NCI-H526 (cell line): Measurements from ENCODE around the gene NPAS3.
A peak's percentile ranks its signal among the peaks of the same experiment; 100 is the strongest.

Experiments
- DNase-seq, 2 experiments: peaks; one replicate each; lab custom pipeline; 2025; lab: John Stamatoyannopoulos, UW

Gene NPAS3

DNA sequence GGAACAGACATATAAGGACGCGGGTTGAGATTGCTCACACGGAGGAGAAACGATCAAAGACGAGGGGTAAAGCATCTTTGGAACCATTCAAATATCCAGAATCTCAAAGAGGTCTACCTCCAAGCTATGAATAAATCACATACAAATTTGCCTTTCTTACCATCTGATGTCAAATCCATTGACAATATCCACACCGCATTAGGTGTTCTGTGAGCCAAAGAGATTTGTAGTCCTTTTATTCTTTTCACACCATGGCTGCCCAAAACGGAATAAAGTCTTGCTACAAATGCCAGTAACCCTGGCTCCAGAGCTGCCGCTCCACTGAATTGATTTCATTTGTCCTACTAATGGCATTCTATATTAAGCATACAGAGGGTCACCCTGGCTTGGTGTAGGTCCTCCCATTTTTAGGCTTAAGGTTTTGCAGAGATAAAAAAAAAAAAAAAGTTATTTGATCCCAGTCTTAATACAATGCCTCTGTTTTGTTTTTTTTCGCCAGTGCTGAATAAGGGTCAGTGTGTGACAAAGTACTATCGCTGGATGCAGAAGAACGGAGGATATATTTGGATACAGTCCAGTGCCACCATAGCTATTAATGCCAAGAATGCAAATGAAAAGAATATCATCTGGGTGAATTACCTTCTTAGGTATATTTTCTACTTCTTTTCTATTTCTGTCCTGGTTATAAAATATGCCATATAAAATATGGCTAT, 854.9 kb downstream of the NPAS3 start:
- DNase-seq, result peak in 1 of 2 experiments; percentile 4

DNA sequence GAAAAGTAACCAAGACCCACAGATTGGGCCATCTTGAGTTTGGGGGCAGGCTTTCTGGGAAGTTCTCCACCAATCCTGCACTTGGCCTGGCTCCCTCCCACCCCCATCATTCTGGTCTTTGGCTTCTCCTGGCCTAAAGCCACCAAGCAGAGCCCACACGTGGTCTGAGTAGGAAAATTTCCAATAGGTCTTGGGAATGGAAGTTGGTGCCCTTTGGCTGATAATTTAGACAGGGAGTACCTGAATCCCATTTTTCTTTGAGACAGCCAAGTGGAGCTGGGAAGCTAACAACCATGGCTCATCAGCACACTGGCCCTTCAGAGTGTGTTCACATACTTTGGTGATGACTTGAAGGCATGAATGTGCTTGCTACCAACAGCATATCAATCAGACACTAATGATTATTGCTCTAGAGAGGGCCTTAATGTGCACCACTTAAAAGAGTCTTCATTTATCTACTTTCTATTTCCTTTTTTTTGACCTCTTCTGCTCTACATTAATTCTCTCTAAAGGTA, 856.2 kb downstream of the NPAS3 start:
- no peak for DNase-seq

DNA sequence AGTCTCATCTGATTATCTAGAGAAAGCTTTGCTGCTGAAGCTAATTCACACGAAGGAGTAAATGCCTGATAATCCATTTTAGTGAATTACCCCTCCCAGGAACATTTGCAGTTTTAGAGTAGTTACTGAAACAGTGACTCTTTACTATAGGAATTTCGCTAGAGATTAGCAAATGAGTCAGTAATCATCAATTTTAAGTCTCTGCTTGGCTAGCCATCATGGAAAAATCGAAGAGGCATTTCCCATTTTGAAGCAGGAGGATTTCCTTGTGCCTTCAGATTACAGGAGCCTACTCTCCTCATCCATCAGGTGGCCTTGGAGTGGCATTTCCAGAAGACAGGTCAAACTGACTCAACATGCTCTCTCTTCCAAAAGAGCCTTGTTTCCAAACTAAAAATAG, 857.7 kb downstream of the NPAS3 start:
- DNase-seq, result no peak

DNA sequence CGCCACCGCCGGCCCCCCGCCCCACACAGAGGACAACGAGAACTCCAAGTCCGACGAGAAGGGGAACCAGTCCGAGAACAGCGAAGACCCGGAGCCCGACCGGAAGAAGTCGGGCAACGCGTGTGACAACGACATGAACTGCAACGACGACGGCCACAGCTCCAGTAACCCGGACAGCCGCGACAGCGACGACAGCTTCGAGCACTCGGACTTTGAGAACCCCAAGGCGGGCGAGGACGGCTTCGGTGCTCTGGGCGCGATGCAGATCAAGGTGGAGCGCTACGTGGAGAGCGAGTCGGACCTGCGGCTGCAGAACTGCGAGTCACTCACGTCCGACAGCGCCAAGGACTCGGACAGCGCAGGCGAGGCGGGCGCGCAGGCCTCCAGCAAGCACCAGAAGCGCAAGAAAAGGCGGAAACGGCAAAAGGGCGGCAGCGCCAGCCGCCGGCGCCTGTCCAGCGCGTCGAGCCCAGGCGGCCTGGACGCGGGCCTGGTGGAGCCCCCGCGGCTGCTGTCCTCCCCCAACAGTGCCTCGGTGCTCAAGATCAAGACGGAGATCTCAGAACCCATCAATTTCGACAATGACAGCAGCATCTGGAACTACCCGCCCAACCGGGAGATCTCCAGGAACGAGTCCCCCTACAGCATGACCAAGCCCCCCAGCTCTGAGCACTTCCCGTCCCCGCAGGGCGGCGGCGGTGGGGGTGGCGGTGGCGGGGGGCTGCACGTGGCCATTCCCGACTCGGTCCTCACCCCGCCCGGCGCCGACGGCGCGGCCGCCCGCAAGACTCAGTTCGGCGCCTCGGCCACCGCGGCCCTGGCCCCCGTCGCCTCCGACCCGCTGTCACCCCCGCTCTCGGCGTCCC, 861.3 kb downstream of the NPAS3 start:
- DNase-seq, result no peak

DNA sequence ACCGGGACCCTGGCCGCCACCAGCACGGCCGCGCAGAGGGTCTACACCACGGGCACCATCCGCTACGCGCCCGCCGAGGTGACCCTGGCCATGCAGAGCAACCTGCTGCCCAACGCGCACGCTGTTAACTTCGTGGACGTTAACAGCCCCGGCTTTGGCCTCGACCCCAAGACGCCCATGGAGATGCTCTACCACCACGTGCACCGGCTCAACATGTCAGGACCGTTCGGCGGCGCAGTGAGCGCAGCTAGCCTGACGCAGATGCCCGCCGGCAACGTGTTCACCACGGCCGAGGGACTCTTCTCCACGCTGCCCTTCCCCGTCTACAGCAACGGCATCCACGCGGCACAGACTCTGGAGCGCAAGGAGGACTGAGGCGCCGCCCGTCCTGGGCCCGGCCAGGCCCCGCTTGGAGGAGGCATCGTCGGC, 862.1 kb downstream of the NPAS3 start:
- DNase-seq, result no peak

DNA sequence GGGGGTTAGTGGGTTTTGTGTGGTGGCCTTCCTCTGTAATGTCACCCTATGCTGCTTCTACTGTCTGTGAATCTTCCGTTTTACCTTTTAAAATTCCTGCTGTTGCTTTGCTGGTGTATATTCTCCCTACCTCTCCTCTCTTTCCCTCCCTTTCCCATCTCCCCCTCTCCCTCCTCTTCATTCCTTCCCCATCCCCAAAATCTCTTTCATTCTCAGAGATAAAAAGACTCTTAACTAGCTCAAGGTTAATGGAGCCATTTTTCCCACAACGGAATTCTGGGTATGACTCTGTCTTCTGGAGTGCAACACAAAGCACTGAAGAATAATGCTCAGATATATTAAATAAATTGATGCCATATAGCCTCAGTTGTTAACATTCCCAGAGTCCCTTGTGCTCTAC, 864.1 kb downstream of the NPAS3 start:
- no peak for DNase-seq

DNA sequence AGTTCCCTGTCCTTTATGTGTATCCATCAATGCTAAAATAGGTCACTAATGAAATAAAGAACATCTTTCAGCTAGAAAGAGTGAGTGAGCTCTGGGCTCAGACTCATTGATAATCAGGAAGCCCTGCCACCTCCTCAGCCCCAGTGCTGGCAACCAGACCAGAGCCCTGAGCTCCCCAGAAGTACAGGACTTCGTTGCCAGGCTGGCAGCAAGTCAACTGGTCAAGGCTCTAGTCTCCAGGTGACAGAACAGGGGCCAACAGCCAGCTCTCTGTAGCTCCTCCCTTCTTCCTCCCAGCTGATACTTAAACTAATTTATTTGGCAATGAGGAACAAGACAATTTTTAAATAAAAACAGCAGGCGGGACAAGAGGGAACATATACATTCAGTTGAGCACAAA, 866.9 kb downstream of the NPAS3 start:
- DNase-seq, result no peak

DNA sequence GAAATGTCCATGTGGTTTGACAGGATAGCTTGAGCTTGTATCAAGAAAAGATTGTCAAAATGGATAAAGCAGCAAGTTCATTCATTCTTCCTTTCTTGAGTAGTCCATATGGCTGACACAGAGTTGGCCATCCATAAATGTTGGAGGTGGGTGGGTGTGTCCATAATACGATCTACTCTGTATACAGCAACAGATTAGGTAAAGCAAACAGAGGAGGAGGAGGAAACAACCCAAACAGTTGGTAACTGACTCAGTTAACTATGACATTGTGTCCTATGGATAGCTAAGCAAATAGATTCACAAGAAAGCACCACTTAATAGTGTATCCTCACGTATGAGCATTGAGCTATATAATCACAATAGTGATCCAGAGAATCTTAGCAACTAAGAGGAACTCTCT, 868.2 kb downstream of the NPAS3 start:
- DNase-seq, result no peak

DNA sequence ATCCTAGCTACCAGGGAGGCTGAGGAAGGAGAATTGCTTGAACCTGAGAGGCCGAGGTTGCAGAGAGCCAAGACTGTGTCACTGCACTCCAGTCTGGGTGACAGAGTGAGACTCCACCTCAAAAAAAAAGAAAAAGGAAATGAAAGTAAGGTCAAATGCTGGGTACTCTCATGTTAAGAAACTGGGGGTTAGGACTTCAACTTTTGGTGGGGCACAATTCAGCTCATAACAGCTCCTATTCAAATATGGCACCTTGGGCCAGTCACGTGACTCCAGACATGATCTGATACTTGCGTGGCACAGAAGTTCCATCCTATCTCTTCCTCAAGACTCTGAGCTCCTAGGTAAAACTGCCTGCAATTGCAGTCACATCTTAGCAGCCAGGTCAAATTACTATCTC, 869.5 kb downstream of the NPAS3 start:
- DNase-seq, result no peak

DNA sequence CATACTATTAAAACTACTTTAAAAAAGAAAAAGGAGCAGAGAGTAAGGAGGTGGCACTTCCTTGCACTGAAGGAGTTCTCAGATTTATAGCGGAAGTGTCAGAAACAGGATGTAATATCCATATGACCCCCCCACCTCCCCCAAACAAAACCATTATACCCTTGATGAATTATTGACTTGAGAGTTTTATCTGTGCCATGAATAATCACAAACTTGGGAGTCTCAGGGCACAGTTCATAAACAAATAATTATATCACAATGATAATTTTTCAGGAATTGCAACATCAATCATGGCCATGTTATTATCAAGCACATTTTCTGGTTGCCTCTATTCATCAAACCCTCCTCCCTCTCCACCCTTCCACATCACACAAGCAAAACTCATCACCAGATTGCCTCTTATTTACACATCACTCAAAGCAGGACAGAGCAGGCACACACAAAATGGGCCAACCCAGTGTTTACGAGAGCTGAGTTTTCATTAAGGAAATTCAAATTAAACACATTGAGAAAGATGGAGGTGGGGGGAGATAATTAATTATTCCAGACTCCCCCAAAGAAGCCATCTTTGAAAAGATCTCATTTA, 870.8 kb downstream of the NPAS3 start:
- no peak for DNase-seq

DNA sequence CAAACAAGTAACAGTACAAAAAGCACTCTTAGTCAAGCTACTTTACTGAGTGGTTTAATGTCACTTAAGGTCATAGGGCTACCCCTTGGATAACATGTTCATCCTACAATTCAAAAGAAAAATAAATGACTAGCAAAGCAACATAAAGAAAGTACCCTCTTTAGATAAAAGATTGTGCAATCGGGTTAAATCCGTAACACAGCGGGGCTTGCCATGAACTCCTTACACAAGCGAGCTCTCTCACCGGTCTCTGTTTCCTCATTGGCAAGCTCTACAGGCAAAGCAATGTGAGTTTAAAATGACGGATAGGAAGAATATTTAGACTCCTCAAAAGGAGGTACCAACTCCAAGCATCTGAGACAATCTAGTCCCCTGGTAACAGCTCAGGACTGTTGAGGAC, 871.6 kb downstream of the NPAS3 start:
- no peak for DNase-seq

DNA sequence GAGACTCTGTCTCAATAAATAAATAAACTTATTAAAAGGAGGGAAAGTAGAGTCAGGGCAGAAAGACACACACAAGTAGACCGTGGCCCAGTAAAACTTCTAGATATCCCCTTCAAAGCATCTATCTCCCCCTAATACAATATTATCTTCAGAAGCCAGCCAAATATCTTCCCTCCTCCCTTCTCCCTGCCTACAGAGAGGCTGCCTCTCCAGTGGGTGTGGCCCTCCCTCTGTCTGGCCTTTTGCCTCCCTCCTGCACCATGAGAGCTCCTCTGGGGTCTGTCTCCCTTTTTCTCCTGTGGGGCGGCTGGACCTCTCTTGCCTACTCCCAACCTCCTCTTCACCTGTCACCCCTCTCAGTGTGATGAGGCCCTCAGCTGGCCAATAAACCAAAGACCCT, 873.0 kb downstream of the NPAS3 start:
- no peak for DNase-seq

DNA sequence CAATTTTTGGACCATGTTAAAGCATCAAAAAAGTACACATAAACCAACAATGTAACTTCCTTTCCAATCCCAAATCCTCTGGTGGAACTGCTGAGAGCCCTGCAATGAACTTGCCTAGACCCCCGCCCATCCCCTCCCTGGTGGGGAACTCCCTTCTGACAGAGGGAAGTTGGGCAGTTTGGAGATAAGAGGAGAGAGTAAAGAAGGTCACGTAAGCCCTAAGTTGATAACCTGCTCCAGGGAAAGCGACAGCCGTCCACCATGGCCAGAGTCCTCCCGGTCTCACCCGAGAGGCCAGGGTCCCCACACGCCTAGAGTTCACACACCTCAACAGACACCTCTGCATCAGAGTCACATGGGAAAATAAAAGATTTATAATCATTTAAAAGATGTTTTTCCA, 873.5 kb downstream of the NPAS3 start:
- DNase-seq, result no peak

DNA sequence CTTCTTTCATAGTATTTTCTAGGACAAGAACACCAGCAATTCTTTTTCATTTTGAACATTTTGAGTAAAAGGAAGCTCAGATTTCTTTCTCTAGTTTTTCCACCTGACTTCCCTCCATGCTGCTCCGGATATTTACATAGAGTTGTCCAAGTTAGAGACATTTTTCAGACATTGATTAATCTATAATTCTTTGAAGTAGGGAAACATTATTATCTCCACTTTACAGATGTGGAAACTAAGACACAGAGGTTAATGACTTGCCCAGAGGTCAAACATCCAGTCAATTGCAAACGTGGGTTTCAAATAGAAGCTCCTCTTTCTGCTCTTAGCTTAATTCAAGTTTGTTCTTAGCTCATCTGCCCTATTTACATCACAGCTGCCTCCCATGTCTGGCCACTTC, 873.9 kb downstream of the NPAS3 start:
- no peak for DNase-seq

DNA sequence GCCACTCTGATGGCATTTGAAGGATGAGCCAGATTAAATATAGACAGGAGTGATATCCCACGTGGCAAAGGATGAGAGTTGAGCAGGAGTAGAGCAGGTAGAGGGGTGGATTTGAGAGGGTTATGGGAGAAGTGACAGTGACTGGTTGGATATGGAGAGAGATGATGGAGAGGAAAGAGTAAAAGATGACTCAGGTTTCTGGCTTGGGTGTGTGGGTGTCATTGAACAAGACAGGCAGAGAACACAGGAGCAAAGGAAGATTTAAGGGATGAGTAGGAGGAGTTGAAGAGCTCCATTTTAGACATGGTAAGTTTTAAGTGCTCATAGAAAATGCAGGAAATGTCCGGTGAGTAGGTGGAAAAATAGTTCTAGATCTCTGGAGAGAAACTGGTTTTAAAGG, 875.3 kb downstream of the NPAS3 start:
- no peak for DNase-seq

DNA sequence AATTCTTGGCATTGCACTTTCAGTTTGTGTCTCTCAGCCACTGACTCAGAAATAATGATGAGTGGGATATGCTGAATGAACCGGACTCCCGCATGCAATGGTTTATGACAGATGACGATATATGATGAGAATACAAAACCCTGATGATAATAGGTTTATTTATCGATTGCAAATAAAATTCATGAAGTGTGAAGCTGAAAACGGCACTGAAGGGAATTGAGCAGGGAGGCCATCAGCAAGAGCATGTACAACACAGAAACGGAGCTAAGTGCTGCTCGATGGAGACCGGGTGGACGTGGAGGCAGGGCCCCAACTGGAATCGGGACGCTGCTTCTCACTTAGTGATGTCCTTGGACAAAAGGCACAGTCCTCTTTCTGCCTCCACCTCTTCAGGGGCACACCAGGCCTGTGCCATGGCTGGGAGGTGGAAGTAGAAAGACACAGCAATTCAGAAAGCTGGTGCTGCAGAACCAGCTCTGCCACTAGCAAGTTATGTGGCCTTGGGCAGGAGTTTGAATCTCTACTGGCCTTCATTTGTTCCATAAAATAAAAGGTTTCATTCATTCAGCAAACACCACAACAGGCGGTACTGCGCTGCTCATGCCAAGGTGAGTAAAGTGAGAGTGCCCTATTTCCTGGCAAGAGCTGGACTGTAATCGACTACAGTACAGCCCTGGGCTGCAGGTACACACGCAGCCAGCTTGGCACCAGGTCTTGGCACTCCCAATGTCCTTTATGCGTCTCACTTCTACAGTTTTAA, 895.2 kb downstream of the NPAS3 start:
- peak; percentile 54 to 66 for DNase-seq

DNA sequence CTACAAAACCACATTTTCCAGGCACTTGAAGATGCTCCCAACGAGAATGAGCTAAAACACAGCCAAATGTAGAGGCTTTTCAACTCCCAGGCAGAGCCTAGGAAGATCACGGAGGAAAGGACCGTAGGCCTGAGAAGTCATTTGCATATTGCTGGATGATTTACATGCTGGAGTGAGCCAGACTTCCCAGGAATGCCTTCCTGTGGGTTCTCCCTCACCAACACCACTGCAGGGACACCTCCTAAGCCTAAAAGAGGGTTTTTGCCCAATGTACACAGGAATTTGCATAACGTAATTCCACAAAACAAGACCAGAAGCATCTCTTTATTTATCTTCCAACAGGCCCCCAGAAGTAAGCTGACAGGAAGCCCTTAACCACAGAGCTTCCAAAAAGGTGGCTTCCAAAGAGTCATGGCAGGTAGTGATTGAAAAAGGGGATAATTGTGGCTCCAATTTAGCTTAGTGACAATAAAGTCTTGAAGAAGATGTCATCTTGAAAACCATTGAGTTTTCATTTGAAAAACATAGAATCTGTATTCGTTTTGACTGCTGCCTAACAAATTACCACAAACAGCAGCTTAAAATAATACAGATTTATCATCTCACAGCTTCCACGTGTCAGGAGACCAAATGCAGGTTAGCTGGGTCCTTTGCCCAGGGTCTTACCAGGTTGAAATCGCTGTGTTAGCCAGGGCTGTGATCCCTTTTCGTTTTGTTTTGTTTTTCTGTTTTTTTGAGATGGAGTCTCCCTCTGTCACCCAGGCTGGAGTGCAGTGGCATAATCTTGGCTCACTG, 896.0 kb downstream of the NPAS3 start:
- peak; percentile 96 for DNase-seq

DNA sequence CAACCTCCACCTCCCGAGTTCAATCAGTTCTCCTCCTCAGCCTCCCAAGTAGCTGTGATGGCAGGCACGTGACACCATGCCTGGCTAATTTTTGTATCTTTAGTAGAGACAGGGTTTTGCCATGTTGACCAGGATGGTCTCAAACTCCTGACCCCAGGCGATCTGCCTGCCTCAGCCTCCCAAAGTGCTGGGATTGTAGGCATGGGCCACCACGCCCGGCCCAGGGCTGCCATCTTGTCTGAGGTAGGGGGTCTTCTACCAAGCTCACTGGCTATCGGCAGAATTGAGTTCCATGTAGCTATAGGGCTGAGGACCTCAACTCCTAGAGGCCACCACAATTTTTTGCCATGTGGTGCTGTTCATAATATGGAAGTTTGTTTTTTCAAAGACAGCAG, 896.6 kb downstream of the NPAS3 start:
- no peak for DNase-seq

DNA sequence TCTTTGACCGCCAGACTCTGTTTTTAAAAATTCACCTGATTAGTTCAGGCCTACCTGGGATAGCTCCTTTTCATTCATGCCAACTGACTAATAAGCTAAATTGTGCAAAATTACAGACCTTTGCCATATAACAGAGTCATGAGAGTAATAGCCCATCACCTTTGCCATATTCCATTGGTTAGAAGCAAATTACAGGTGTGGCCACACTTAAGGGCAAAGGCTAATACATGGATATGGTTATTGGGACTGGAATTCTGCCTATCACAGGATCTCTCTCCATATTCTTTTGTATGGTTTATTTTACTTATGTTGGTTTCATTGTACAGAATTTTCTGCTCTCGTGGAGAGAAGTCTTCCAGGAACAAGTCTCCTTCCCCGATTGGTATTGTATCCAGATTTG, 897.0 kb downstream of the NPAS3 start:
- DNase-seq, result no peak

DNA sequence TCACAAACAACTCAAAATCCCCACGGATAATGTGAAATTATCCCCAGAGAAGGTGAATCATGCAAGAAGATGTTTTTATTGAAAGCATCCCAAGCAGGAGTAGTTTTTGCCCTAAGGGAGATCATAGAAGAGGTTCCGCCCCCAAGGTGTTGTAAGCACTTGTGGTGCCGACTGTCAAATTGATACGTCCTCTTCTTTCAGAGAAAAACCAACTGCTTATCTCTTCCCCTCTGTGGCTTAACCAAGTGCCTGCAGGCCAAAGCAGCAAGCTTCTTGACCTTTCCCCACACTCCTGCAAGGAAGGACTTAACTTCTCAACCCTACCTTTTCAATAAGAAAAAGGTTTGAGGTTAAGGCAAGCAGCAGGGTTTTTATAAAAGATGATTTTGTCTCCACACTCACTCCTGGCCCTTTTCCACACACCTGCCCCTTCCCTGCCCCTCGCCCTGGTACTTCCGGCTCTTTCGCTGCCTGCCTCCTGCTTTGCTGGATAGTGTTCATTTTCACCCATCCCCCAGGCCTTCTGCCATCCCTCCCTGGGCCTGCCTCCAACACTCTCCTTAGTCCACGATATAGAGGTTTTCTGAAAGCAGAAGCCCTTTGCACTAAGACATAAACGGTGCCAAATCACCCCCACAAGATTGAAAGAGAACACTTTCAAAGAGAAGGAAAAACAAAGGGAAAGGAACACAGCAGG, 897.7 kb downstream of the NPAS3 start:
- peak in 1 of 2 experiments; percentile 65 for DNase-seq
